ENCODE data around the gene MUC5B.
"Not testable (repeated sequence)": the region's sequence is repeated elsewhere in the genome, so short reads cannot be mapped to it uniquely, and the experiment has no call there.

MUC5B gene

GRCh38 chr11:1234054-1234720 lies 11.3 kb downstream of the MUC5B start:
- no peak for DNase-seq

GRCh38 chr11:1234771-1235305 lies 12.0 kb downstream of the MUC5B start:
- DNase-seq: no peak

DNA sequence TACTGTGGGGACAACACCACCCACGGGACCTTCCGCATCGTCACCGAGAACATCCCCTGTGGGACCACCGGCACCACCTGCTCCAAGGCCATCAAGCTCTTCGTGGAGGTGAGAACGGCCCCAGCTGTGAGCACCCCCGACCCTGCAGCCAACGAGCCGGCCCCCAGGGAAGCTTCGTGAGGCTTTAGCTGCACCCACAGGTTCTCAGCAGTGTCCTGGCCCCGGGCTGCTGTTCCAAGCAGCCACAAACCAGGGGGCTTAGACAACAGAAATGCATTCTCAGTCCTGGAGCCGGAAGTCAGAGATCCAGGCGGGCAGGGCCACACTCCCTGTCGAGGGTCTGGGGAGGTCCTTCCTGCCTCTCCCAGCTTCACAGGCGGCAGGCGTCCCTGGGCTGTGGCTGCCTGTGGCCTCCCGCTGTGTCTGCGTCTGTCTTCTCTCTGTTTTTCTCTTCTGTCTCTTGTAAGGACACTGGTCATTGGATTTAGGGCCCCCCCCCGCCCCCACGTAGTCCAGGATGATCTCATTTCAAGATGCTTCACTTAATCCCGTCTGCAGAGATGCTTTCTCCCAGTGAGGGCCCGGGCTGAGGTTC lies 12.5 kb downstream of the MUC5B start:
- no peak for DNase-seq

GRCh38 chr11:1235901-1236315 lies 13.0 kb downstream of the MUC5B start:
- no peak for DNase-seq

DNA sequence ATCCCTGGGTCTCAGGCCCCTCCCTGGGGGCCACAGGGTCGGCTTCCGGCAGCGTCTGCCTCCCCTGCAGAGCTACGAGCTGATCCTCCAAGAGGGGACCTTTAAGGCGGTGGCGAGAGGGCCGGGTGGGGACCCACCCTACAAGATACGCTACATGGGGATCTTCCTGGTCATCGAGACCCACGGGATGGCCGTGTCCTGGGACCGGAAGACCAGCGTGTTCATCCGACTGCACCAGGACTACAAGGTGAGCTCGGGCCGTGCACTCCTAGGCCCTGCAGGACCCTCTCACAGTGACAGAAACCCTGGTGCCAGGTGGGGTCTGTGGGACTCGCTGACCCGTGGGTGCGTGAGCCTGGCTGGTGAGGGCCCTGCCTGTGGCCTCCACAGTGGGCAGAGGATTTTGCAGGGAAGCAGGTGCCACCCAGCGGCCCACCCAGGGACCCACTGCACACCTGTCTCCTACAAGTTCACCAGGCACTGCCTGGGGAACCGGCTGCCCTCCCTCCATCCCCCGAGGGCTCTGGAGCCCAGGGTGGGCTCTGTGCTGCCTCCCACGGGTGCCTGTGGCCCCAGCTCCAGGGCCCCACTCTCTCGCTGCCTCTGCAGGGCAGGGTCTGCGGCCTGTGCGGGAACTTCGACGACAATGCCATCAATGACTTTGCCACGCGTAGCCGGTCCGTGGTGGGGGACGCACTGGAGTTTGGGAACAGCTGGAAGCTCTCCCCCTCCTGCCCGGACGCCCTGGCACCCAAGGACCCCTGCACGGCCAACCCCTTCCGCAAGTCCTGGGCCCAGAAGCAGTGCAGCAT lies 13.7 kb downstream of the MUC5B start:
- DNase-seq: no peak

- DNase-seq: no peak
These were observed 14.3 kb downstream of the MUC5B start for GRCh38 chr11:1237128-1237580.

DNA sequence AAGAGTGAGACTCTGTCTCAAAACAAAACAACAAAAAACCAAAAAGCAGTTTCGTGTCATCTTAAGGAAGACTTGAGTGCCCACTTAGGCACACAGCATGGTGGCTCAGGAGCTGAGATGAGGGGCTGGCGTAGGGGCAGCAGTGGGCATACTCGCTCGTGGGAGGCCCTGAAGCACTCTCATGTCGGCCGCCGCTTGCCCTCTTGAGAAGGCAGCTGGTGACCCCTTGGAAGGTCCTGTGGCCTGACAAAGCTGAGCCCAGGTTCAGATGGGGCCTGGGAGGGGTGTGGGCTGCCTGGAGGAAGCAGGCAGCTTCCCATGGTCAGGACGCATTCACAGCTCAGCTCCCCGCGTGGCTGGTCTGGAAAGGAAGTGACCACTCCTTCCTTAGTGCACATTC lies 15.0 kb downstream of the MUC5B start:
- no peak for DNase-seq

DNA sequence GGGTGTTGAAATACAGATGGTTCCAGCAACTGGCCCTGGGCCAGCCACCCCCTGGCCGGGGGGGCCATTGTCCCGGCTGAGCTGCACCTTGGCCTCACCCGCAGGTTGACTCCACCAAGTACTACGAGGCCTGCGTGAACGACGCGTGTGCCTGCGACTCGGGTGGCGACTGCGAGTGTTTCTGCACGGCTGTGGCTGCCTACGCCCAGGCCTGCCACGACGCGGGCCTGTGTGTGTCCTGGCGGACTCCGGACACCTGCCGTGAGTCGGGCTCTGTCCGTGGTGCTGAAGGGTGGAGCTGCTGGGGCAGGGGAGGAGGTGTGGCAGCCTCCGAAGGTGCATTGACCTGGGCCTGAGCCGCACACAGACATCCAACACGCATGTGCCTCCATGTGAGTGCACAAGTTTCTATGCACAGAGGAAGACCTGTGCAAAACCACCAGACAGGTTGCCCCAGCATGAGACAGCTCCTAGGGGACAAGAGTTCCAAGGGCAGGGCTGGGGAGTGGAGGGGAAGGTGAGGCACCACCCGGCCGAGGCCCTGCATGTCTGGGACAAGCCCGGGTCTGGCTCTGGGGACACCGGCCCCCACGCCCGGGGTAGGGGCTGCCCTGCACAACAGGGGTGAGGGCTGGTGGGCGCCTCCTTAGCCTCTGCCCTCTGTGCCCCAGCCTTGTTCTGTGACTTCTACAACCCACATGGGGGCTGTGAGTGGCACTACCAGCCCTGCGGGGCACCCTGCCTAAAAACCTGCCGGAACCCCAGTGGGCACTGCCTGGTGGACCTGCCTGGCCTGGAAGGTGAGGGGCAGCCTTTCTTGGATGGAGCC lies 16.1 kb downstream of the MUC5B start:
- no peak for DNase-seq

GRCh38 chr11:1239596-1240205 lies 16.8 kb downstream of the MUC5B start:
- no peak for DNase-seq

DNA sequence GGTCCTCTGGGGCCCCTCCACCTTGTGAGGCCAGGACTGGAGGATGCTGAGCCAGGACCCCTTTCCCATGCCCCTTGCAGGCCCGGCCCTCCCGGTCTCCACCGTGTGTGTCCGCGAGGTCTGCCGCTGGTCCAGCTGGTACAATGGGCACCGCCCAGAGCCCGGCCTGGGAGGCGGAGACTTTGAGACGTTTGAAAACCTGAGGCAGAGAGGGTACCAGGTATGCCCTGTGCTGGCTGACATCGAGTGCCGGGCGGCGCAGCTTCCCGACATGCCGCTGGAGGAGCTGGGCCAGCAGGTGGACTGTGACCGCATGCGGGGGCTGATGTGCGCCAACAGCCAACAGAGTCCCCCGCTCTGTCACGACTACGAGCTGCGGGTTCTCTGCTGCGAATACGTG lies 17.9 kb downstream of the MUC5B start:
- no peak for DNase-seq

- DNase-seq: no peak
These were observed 18.8 kb downstream of the MUC5B start for GRCh38 chr11:1241706-1242105.

- DNase-seq: no peak
These were observed 19.4 kb downstream of the MUC5B start for GRCh38 chr11:1242289-1242688.

GRCh38 chr11:1242751-1243150 lies 19.9 kb downstream of the MUC5B start:
- DNase-seq: not testable (repeated sequence)

- not testable (repeated sequence) for DNase-seq
These were observed 20.7 kb downstream of the MUC5B start for GRCh38 chr11:1243521-1243920.

GRCh38 chr11:1244557-1244956 lies 21.7 kb downstream of the MUC5B start:
- not testable (repeated sequence) for DNase-seq

DNA sequence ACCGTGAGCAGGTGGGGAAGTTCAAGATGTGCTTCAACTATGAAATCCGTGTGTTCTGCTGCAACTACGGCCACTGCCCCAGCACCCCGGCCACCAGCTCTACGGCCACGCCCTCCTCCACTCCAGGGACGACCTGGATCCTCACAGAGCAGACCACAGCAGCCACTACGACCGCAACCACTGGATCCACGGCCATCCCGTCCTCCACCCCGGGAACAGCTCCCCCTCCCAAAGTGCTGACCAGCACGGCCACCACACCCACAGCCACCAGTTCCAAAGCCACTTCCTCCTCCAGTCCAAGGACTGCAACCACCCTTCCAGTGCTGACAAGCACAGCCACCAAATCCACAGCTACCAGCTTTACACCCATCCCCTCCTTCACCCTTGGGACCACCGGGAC lies 22.9 kb downstream of the MUC5B start:
- DNase-seq: not testable (repeated sequence)

GRCh38 chr11:1246301-1246700 lies 23.4 kb downstream of the MUC5B start:
- not testable (repeated sequence) for DNase-seq

GRCh38 chr11:1247026-1247425 lies 24.2 kb downstream of the MUC5B start:
- DNase-seq: not testable (repeated sequence)

DNA sequence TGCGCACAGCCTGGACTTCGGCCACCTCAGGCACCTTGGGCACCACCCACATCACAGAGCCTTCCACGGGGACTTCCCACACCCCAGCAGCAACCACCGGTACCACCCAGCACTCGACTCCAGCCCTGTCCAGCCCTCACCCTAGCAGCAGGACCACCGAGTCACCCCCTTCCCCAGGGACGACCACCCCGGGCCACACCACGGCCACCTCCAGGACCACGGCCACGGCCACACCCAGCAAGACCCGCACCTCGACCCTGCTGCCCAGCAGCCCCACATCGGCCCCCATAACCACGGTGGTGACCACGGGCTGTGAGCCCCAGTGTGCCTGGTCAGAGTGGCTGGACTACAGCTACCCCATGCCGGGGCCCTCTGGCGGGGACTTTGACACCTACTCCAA lies 26.1 kb downstream of the MUC5B start:
- not testable (repeated sequence) for DNase-seq

DNA sequence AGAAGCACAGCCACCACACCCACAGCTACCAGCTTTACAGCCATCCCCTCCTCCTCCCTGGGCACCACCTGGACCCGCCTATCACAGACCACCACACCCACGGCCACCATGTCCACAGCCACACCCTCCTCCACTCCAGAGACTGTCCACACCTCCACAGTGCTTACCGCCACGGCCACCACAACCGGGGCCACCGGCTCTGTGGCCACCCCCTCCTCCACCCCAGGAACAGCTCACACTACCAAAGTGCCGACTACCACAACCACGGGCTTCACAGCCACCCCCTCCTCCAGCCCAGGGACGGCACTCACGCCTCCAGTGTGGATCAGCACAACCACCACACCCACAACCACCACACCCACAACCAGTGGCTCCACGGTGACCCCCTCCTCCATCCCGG lies 27.5 kb downstream of the MUC5B start:
- DNase-seq: not testable (repeated sequence)

- DNase-seq: no peak
These were observed 28.4 kb downstream of the MUC5B start for GRCh38 chr11:1251236-1251770.

Measured in GOT3 (cell line).